HG03469 (cell line): ENCODE results near the gene PRDM16.

Experiments used
- ATAC-seq: cut with Tn5 transposase; IDR thresholded peaks from one replicate; pipeline ENCODE4 v1.9.1; 2021; ENCODE audit warnings: mild to moderate bottlenecking, moderate library complexity, moderate number of reproducible peaks; ENCODE audit not compliant: unreplicated experiment

The PRDM16 gene

GRCh38 chr1:3327936-3328590 lies 259.1 kb downstream of the PRDM16 start:
- ATAC-seq, result no peak

GRCh38 chr1:3329640-3330281 lies 260.8 kb downstream of the PRDM16 start:
- no peak for ATAC-seq

GRCh38 chr1:3330771-3331245 lies 261.8 kb downstream of the PRDM16 start:
- no peak for ATAC-seq

- ATAC-seq, result no peak
Measured at GRCh38 chr1:3331564-3331963, 262.6 kb downstream of the PRDM16 start.

GRCh38 chr1:3332043-3332442 lies 263.0 kb downstream of the PRDM16 start:
- no peak for ATAC-seq

GRCh38 chr1:3332662-3333061 lies 263.7 kb downstream of the PRDM16 start:
- no peak for ATAC-seq

GRCh38 chr1:3333903-3334302 lies 264.9 kb downstream of the PRDM16 start:
- no peak for ATAC-seq

- ATAC-seq, result no peak
Measured at GRCh38 chr1:3334366-3334765, 265.4 kb downstream of the PRDM16 start.

- ATAC-seq, result no peak
Measured at GRCh38 chr1:3335754-3336640, 267.0 kb downstream of the PRDM16 start.

- no peak for ATAC-seq
Measured at GRCh38 chr1:3336641-3337630, 267.9 kb downstream of the PRDM16 start.

GRCh38 chr1:3337798-3338724 lies 269.1 kb downstream of the PRDM16 start:
- ATAC-seq, result no peak

- ATAC-seq, result no peak
Measured at GRCh38 chr1:3338725-3339070, 269.7 kb downstream of the PRDM16 start.

- no peak for ATAC-seq
Measured at GRCh38 chr1:3339856-3340255, 270.9 kb downstream of the PRDM16 start.

- ATAC-seq, result no peak
Measured at GRCh38 chr1:3340548-3341235, 271.7 kb downstream of the PRDM16 start.

GRCh38 chr1:3341236-3341994 lies 272.4 kb downstream of the PRDM16 start:
- ATAC-seq, result no peak

GRCh38 chr1:3342960-3343359 lies 274.0 kb downstream of the PRDM16 start:
- no peak for ATAC-seq

- ATAC-seq, result no peak
Measured at GRCh38 chr1:3344395-3344794, 275.4 kb downstream of the PRDM16 start.

- no peak for ATAC-seq
Measured at GRCh38 chr1:3345792-3346191, 276.8 kb downstream of the PRDM16 start.
